ENCODE data around the gene TMEM247. TPM values are rescaled to one million over a fixed set of nuclear protein-coding genes. Genes with fewer than 3 reads are reported as not detected.

TMEM247 gene
- total RNA-seq (2022) (not detected in 2 replicates), Bru-seq, nascent RNA (not detected), BruChase-seq, experiment 1, labeled RNA remaining after a 2-hour chase (percentile 32 among the genes with signal in this experiment), BruChase-seq, experiment 2, labeled RNA remaining after a 6-hour chase (percentile 29 among the genes with signal in this experiment)
- long read RNA-seq = 0 reads

- no peak within 1 kb of the TSS for H3K27ac Mint-ChIP-seq (ENCODE audit: unreplicated experiment)
- Histone ChIP-seq H3K9me3 (0 out of 2 replicates have a peak, but pooled peaks cover 3% of the 10 kb centered on the region), H3K4me3 (ENCODE audit: low read depth, low read length) (no peak within 1 kb of the TSS), H3K36me3 (ENCODE audit: control insufficient read depth, insufficient read depth, low read length) (no peaks in the 10 kb centered on the region), H3K27me3 (replicated peaks; ENCODE audit: control insufficient read depth, insufficient read depth, low read length) (no peaks in the 10 kb centered on the region), H3K4me1 (peaks cover 5% of the 10 kb centered on the region; the same call in 1 of the 2 replicates)
- peaks cover 6% of the 10 kb centered on the region for H3K27me3 Mint-ChIP-seq (ENCODE audit: insufficient read depth, unreplicated experiment)
- intact Hi-C loops (cut with micrococcal nuclease; ENCODE audit: unreplicated experiment) = no loop called here
- no peaks in the 10 kb centered on the region for H3K4me1 Mint-ChIP-seq (ENCODE audit: low read depth, unreplicated experiment)
- ChIA-PET POLR2A (no interaction called here), CTCF (no interaction called here)
- no peak within 1 kb of the TSS for H3K4me3 Mint-ChIP-seq (ENCODE audit: unreplicated experiment)
- DNase-seq = no peak
- no peaks in the 10 kb centered on the region for H3K36me3 Mint-ChIP-seq (ENCODE audit: insufficient read depth, unreplicated experiment)
- H3K9me3 Mint-ChIP-seq (ENCODE audit: unreplicated experiment) = peaks cover 18% of the 10 kb centered on the region
- TF ChIP-seq CTCF (IDR thresholded peaks at IDR 0.05; ENCODE audit: insufficient read depth in 1 of 2, low read depth in 1 of 2, low read length in 1 of 2, severe bottlenecking in 1 of 2, unreplicated experiment in 1 of 2) = no peak
- BruUV-seq (replicated peaks) = no TSS peak
These were observed at the start of gene TMEM247 for GRCh38 chr2:46479265-46479664. TMEM247 (plus strand) TSS chr2:46479565.

GRCh38 chr2:46430413-46430812, 49.0 kb upstream of the TMEM247 start:
- Histone ChIP-seq H3K27me3 (replicated peaks; ENCODE audit: control insufficient read depth, insufficient read depth, low read length) (no peaks in the 10 kb centered on the region), H3K4me1 (peaks cover 12% of the 10 kb centered on the region), H3K36me3 (ENCODE audit: control insufficient read depth, insufficient read depth, low read length) (no peaks in the 10 kb centered on the region), H3K4me3 (ENCODE audit: low read depth, low read length) (no peak overlapping the region), H3K9me3 (no peaks in the 10 kb centered on the region)
- CTCF ChIA-PET = no interaction called here
- no peak for TF ChIP-seq CTCF (IDR thresholded peaks at IDR 0.05; ENCODE audit: insufficient read depth in 1 of 2, low read depth in 1 of 2, low read length in 1 of 2, severe bottlenecking in 1 of 2, unreplicated experiment in 1 of 2)
- Mint-ChIP-seq H3K27ac (ENCODE audit: unreplicated experiment) (no peak overlapping the region), H3K4me3 (ENCODE audit: unreplicated experiment) (no peak overlapping the region), H3K27me3 (ENCODE audit: insufficient read depth, unreplicated experiment) (no peaks in the 10 kb centered on the region), H3K9me3 (ENCODE audit: unreplicated experiment) (peaks cover 10% of the 10 kb centered on the region), H3K36me3 (ENCODE audit: insufficient read depth, unreplicated experiment) (no peaks in the 10 kb centered on the region), H3K4me1 (ENCODE audit: low read depth, unreplicated experiment) (peaks cover 20% of the 10 kb centered on the region)
- POLR2A ChIA-PET = no interaction called here
- BruUV-seq (replicated peaks) = no TSS peak
- intact Hi-C loops (cut with micrococcal nuclease; ENCODE audit: unreplicated experiment) = no loop called here
- DNase-seq = no peak

GRCh38 chr2:46430992-46431391, 48.4 kb upstream of the TMEM247 start:
- POLR2A ChIA-PET = no interaction called here
- DNase-seq = no peak
- peaks cover 20% of the 10 kb centered on the region for H3K4me1 Mint-ChIP-seq (ENCODE audit: low read depth, unreplicated experiment)
- no peak overlapping the region for H3K4me3 Mint-ChIP-seq (ENCODE audit: unreplicated experiment)
- no peaks in the 10 kb centered on the region for H3K9me3 ChIP-seq
- no peaks in the 10 kb centered on the region for H3K36me3 Mint-ChIP-seq (ENCODE audit: insufficient read depth, unreplicated experiment)
- peaks cover 15% of the 10 kb centered on the region for H3K4me1 ChIP-seq
- intact Hi-C loops (cut with micrococcal nuclease; ENCODE audit: unreplicated experiment) = loop anchor here (1.0 kb wide), 1 partner anchor 22 kb away; no protein-coding TSS in a partner anchor
- no peak overlapping the region for H3K27ac Mint-ChIP-seq (ENCODE audit: unreplicated experiment)
- peaks cover 10% of the 10 kb centered on the region for H3K9me3 Mint-ChIP-seq (ENCODE audit: unreplicated experiment)
- no peaks in the 10 kb centered on the region for H3K36me3 ChIP-seq (ENCODE audit: control insufficient read depth, insufficient read depth, low read length)
- CTCF ChIA-PET = no interaction called here
- H3K27me3 ChIP-seq (replicated peaks; ENCODE audit: control insufficient read depth, insufficient read depth, low read length) = no peaks in the 10 kb centered on the region
- TF ChIP-seq CTCF (IDR thresholded peaks at IDR 0.05; ENCODE audit: insufficient read depth in 1 of 2, low read depth in 1 of 2, low read length in 1 of 2, severe bottlenecking in 1 of 2, unreplicated experiment in 1 of 2) = no peak
- no peak overlapping the region for H3K4me3 ChIP-seq (ENCODE audit: low read depth, low read length)
- BruUV-seq (replicated peaks) = no TSS peak
- H3K27me3 Mint-ChIP-seq (ENCODE audit: insufficient read depth, unreplicated experiment) = no peaks in the 10 kb centered on the region

Data from Caco-2 (cell line).